HG02884 (cell line): ENCODE measurements around the gene JARID2.

Experiments used
- ATAC-seq: cut with Tn5 transposase; IDR thresholded peaks from one replicate; pipeline ENCODE4 v1.9.1; 2021; ENCODE audit warnings: mild to moderate bottlenecking, moderate library complexity; ENCODE audit not compliant: unreplicated experiment

Gene JARID2

DNA sequence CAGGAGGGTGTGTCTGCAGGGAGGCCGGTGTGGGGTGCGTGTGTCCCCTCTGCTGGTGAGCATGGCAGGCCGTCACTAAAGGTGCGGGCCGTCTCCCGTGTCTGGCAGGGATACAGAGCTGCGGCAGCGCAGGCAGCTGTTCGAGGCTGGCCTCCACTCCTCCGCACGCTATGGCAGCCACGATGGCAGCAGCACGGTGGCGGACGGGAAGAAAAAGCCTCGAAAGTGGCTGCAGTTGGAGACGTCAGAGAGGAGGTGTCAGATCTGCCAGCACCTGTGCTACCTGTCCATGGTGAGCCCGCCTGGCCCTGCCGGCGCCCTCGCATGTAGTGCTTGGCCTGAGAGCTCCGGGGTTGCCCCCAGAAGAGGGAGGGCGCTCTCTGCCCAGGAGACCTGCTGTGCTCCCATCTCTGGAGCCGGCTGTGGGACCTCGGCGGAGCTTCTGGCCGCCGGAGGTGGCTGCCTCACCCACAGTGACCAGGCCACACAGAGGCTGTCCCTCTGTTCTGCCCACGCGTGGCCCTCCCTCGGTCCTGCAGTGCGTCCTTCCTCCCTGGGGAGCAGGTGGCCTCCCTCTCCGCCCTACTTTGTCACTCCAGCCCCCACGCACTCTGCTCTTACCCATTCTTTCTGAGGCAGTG, 267.4 kb downstream of the JARID2 start:
- no peak for ATAC-seq

DNA sequence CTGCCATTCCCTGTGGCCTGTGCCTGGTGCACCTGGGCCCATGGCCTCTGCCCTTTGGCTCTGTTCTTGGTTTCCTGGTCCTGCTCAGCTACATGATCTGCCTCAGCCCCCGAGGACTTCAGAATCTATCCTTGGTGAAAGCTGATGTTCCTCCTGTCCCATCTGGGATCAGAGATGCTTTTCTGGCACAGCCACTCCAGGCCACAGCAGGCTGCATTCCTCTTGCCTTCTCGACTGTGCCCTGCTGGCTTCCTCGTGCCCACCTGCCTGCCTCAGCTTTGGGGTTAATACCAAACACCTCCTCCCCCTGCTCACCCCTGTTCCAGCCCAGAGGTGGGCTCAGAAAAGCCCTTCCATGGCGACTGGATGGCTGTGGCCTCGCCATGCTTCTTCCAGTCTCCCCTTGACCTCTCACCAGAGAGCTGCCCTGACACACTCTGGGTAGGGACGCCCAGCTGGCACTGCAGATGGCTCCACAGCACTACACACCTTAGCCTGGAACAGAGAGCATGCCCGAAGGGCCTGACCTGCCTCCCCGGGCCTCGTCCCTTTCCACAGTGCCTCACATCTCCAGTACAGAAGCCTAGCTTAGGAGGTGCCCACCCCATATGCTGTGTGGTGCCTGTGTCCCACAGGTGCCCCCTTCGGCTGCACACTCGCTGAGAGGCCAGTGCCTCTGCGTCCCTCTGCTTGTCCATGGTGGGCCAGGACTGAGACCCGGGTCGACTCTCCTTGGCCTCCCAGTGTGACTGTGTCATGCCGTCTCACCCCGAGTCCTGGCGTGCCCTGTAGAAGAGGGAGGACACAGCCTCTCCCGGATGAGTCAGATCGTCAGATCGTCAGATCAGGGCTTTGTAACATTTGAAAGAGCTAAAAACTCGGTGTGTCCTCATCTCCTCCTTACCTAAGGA, 268.2 kb downstream of the JARID2 start:
- no peak for ATAC-seq

DNA sequence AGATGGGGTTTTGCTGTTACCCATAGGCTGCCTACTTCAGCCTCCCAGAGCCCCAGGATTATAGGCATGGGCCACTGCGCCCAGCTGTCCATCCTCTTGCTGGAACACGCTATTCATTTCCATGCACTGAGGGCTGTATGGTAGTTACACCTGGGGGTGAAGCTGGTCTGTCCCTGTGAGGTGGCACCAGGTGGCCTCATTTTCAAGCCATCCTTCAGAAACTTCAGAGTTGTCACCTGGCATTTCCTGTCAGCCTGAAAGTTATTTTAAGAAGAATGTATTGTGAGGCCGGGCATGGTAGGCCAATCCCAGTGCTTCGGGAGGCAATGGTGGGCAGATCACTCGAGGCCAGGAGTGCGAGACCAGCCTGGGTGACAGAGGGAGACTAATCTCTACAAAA, 269.4 kb downstream of the JARID2 start:
- ATAC-seq: no peak

DNA sequence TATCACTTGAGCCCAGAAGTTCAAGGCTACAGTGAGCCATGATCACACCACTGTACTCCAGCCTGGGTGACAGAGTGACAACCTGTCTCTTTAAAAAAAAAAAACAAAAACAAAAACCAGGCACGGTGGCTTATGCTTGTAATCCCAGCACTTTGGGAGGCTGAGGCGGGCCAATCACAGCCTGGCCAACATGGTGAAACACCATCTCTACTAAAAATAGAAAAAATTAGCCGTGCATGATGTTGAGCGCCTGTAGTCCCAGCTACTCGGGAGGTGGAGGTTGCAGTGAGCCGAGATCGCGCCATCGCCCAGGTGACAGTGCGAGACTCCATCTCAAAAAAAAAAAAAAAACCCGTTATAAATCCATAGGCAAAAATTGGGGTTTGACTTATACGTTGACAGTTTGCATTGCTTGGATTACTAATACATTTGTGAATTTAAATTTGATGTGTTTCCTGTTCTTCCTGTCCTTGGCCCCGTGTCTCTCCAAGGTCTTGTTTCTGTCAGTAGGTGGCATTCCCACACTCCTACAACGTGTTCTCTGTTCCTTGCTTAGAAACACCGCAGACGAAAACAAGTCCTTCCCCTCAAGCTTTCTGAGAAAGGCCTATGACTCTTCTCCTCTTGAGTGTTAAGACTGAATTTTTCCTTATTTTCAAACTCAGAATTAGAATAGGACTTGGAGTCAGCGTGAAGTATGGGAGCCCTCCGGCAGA, 269.9 kb downstream of the JARID2 start:
- no peak for ATAC-seq

DNA sequence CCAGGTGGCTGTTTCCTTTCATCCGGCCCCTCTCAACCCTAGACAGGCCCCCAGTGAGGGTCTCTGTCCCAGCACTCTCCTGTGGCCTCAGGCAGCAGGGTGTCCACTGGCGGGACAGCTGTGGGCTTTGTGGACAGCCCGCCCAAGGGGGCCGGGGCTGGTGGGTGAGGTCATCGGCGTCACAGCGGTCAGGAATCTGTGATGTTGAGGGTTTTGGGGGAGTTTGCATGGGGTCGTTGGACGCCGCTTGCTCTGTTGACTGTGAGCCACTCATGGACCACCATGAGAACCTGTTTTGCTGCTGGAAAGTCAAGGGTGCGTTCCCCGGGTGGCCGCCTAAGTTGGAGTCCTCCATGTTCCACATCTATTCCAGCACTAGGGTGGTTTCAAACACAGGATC, 270.5 kb downstream of the JARID2 start:
- no peak for ATAC-seq

DNA sequence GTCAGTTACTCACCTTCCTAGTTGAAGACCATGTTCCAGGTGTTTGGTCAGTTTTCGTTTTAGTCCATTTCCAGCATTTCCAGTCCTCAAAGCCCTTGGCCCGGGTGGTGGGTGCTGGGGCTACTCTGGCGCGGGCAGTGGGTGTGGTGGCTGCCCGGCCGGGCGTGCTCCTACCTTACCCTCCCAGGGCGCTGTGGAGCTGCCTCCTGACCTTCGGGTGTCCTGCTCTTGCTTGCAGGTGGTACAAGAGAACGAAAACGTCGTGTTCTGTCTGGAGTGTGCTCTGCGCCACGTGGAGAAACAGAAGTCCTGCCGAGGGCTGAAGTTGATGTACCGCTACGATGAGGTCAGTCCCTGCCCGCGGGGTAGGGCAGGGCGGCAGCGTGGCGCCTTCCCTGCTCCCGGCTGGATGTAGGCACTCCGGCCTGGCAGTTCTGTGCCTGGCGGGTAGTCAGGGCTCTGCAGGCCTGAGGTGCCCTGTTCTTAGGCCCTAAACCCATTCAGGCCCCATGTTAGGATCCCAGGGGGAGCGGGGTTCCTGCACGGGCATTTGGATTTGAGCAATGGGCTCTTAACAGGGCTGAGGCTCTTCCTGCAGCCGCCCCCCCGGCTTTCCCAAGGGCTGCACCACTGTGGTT, 271.2 kb downstream of the JARID2 start:
- ATAC-seq: no peak

DNA sequence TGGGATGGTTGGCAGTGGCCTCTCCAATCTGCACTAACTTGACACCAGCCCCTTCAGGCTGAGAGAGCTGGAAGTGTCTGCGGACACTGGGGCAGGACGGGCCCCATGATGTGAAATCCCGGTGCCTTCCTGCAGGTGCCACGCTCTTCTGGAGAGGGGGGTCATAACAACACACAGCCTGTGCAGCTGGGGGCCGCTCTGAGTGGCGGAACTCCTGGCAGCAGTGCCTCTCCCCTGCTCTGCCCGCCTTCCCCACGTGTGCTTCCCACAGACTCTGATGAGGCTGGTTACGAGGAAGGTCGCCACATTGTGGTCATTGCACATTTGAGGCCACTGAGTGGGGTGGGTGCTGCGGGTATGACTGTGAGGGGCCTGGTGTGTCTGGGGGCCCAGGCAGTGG, 271.7 kb downstream of the JARID2 start:
- ATAC-seq: no peak

DNA sequence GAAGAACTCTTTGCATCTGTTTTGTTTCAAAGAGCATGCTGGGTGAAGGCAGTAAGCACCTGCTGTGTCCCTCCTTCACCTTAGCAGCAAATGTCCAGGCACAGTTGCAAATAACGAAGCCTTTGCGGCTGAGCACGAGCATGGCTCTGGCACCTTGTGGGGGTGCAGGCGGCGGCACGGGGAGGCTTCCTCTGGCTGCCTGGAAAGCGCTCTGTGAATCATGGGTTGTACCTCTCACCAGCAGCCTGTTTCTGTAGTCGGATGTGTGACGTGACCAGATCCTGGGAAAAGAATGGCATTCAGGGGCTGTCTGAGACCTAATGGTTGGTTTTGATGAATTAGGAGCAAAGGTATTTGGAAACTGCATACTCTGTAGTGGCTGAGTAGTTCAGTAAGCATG, 272.2 kb downstream of the JARID2 start:
- ATAC-seq: no peak

DNA sequence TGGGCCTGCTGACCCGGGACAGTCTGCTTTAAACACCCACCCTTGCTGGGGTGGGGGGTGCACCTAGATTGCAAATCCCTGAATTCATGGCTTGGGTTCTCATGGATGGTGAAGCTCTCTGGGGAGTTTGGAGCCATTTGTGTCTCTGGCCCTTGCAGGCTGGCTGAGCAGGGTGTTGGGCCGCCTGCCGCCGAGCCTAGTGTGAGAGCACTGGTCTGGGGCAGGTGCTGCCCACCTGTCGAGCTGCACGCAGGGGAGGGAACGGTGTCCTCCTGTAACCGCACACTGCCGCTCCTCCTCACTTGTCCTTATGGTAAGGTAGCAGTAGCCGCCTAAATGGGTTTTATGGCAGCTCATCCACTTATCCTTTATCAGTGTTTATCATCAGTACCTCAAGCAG, 273.0 kb downstream of the JARID2 start:
- no peak for ATAC-seq

DNA sequence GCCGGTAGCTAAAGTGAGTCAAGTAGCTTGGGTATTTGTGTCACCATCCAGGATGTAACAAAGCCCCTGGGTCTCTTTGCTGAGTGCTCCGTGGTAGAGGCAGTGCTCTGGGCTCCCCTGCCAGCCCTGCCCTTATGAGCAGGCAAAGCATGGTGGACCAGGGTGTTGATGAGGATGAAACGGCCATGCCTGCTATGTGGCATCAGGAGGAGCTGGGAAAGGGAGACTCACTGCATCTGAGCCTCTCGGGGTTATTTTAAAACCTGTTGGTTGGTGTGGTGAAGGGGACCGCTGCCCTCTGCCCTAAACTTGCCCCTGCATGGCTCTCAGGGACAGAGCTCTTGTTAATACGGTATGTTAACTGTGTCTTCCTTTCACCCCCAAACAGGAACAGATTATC, 273.8 kb downstream of the JARID2 start:
- ATAC-seq: no peak

DNA sequence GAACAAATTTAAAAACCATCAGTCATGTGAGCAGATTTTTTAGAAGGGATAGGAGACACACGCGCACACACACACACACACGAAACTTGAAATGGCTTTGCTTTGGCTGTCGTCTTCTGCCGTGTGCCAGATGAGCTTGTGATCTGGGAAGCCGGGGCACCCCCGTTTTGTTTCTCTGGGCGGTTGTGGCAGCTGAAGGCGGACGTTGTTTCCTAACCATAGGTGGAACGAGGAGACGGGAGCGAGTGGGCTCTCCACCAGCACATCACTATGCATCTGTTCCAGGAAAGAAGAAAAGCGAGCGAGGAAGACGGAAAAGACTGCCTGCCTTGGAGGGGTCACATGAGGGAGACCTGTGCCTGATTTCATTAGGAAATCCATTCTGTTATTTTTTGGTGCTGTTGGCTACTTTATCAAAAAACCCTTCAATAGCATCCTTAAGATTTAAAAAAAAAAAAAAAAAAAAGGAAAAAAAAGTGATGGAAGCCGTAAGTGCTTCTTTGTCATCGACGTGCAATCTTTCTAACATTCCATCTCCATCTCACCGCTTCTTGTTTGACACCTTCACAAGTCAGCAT, 274.8 kb downstream of the JARID2 start:
- no peak for ATAC-seq

DNA sequence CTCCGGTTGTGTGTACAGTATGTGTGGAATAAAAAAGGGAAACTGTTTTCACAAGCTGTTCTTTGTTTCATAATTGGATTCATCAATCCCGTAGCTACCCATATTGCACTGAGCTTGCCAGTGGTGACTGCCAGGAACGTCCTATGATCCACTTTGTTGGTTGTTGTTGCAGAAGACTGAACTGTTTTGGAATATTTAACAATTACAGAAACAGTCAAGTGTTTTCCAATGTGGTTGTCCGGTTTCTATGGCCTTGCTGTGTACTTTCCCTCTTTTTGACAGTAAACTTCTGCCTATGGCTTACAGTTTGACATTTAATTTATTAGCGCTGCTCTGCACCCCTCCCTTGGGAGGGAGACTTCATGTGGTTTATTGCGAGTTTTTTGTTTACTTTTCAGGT, 275.7 kb downstream of the JARID2 start:
- ATAC-seq: no peak

DNA sequence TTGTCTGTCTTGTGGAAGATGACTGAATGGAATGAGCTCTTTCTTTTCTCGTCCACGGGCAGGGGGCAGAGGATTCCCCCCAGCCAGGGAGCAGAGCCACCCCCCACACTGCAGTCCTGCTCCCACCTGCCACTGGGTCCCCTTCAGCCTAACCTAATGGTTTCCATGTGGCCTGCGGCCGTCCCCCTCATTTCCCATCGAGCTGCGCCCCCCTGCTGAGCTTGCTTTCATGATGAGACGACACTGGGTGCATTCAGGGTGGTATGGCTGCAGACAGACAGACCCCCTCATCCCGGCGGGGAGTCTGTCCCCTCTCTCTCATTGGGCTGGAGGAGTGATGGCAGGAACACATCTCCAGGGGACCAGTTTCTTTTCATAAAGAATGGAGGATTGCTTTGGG, 276.2 kb downstream of the JARID2 start:
- no peak for ATAC-seq

DNA sequence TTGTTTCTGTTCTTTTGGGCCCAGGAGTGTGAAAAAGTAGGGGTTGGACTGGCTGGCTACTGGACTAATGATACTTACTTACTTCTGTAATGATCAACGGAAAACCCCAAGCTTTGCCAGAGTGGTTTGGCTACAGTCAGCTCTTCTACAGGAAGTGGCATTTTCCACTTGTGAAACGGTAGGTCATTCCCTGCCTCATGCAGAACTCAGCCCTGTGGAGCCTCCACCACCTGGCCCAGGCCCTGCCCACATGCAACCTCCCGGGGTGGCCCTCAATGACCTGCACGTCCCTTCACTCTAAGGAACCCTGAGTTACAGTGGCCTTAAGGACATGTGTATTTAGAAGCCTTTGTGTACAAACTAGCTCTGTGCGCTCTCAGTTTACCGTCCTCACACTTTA, 276.6 kb downstream of the JARID2 start:
- ATAC-seq: no peak

DNA sequence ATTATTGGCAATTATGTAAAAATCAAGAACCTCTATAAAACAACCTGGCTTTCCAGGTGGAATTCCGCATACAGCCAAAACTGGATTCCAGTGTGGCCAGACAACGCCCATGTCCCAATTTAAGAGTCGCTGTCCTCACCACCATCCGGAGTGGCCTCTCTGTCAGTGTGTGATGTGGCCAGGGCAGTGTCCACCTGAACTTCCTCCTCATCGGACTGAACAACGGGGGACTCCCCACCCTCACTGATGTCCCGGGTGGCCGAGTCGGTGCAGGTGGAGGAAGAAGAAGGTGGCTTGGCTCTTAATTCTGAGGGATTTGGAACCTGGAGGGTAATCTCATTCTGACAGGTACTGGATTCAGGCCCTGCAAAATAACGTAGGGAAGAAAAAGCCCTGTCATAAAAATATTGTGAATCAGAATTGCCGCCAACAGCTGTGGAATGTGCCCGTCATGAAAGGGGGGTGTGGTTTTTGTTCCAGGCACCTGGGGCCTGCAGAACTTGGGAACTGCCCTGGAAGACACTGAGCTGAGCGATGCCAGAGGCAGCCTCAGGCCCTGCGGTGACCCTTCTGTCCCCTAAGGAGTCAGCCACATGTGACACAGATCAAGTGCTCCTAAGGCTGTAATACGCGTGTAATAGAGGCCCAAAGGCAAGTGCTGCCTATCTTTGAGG, 277.1 kb downstream of the JARID2 start:
- ATAC-seq: no peak

DNA sequence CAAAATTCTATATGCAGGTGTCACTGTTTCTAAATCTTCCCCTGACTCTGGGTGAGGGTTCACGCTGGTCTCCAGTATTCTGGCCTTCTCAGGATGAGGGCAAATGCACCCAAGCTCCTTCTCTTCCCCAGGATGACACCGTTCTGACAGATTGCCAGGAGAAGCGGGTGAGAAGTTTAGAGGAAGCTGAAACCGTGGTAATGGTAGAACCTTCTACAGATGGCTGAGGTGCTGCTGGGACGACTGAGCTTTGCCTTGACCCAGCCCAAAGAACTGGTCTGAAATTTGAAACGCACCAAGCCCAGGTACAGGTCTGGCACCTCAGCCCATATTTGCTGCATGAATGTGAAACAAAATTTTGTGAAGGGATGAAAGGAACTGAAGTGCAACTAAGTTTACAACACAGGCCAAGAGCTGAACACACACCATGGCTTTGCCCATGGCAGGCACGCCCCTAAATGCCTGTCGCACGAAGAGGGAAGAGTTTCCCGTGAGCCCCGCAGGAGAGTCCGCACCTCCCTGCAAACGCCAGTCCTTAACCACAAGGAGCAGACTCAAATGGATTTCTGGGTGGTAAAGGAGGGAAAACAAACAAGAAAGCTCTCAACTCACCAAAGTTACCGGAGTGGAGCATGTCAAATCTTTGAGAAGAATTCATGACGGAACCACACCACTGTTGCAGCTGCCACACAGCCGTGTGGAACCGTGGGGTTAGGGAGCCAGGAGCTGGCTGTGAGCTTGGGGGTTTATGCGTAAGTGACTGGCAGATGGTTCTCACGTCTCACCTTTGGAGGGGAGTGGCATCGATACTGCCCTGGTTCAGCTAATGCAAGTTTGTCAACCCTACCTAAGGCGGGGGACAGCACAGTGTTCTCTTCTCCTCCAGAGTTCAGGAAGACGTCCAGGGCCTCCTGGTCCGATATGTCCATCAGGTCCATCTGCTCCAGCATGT, 278.1 kb downstream of the JARID2 start:
- no peak for ATAC-seq

DNA sequence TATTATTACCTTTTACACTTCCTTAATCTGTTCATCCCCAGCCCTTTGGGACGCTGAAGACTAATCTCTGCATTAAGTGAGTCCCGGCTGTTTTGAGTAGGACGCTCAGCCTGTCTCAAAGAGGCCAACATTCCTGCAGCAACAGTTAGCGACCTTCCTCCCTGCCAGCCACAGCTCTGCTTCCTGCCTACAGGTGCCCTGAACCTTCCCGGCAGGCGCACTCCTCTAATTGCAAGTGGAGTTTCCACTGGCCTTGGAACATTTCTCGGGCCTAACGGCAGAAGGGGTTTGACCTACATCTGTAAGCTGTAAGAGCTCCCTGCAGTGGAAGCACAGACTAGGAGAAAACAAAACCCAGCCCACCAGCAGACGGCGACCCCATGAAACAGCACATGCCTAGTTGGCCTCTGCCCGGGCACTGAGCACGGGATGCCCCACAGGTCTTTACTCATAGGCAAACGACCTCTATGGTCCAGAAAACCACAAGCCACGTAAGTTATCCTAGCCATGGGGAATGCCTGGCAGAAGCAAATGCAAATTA, 279.1 kb downstream of the JARID2 start:
- no peak for ATAC-seq

DNA sequence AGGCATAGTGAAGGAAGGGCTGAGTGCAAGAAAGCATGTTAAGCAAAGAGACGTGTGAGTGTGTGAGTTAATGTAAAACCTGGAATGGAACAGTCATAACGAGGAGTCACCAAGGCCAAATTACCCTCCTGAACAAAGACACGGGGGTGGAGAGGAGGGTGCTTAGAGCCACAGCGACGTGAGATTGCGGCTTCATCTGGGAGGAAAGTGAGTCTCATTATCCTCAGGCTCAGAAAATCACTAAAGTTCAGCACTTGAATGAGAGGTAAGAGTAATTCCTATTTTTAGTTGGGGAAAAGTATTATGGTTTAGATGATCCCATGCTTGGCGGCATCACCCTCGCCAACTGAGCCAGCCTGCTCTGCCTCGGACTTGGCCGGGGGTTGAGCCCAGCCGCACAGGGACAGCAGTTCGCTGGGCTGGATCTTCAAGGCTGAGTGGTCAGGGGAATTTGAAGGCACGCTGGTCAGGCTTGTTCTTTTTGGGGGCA, 280.4 kb downstream of the JARID2 start:
- ATAC-seq: no peak
